Stomach (tissue), 9 donors: ENCODE data around the gene FBXO48. TPM values are rescaled to one million over a fixed set of nuclear protein-coding genes. Genes with fewer than 3 reads are reported as not detected.
A peak's percentile ranks its signal among the peaks of the same experiment; 100 is the strongest.

ENCODE experiments used
- DNase-seq, 2 donors: peaks; one replicate each; pipeline versions ENCODE4 v3.0.0 to v3.0.0-alpha.2; 2013 to 2019
- H3K27ac ChIP-seq, 5 donors: fragments of 200-600 bp in 4 of 5; sonication (generic) in 4 of 5; one replicate each; pipeline ENCODE4 v1.5.1; 2013 to 2019; ENCODE audit warnings: mild to moderate bottlenecking in 1 of 5, moderate library complexity in 1 of 5
- H3K27me3 ChIP-seq, 3 donors: fragments of 200-600 bp; sonication (generic); one replicate each; pipeline ENCODE4 v1.5.1; 2017 to 2019; ENCODE audit warnings: mixed run types in 1 of 3
- H3K36me3 ChIP-seq, 4 donors: fragments of 200-600 bp; sonication (generic); 1 replicate in 3 of 4; 2 replicates in 1 of 4; pipeline ENCODE4 v1.5.1; 2016 to 2019
- H3K4me1 ChIP-seq, 4 donors: fragments of 200-600 bp; sonication (generic); one replicate each; pipeline ENCODE4 v1.5.1; 2016 to 2019
- H3K4me3 ChIP-seq, 4 donors: fragments of 200-600 bp; sonication (generic) in 3 of 4; one replicate each; pipeline ENCODE4 v1.5.1; 2016 to 2019; ENCODE audit warnings: mild to moderate bottlenecking in 1 of 4
- H3K9me3 ChIP-seq, 4 donors: fragments of 200-600 bp; sonication (generic); one replicate each; pipeline ENCODE4 v1.5.1; 2016 to 2019
- EP300 ChIP-seq: sonication (generic); formaldehyde crosslinking; IDR thresholded peaks from one replicate; pipeline ENCODE4 v1.6.1; 2017; ENCODE audit warnings: antibody characterized with exemption
- POLR2A ChIP-seq, 4 donors: fragments of 450-650 bp; IDR thresholded peaks; one replicate each; pipeline ENCODE4 v1.6.1; 2016; ENCODE audit warnings: antibody characterized with exemption in 4 of 4, control low read depth in 2 of 4, mild to moderate bottlenecking in 1 of 4, moderate library complexity in 1 of 4
- POLR2AphosphoS5 ChIP-seq, 3 donors: sonication (generic); formaldehyde crosslinking; IDR thresholded peaks; one replicate each; pipeline ENCODE4 v1.6.1; 2016; ENCODE audit warnings: antibody characterized with exemption in 3 of 3
- WGBS, 5 donors: extraction: QIAGEN DNeasy Blood & Tissue Kit in 3 of 5; methylation state at CpG; one replicate each; pipeline versions ENCODE4 v1.1.5 to v1.1.7; 2013 to 2018; 5-methylcytosine and 5-hydroxymethylcytosine counted together
- intact Hi-C: fragments of 100-400 bp; cut with DNase I; formaldehyde crosslinking; loops from one replicate; pipeline ENCODE4 v1.15.1; 2023; ENCODE audit warnings: low total_unique reads
- polyA plus RNA-seq, 3 donors: library from polyadenylated mRNA; stranded (reverse); fragments of 200-250 nt; gene quantifications; one replicate each; pipeline ENCODE4 v1.2.3, GENCODE V29; 2013
- total RNA-seq, 5 donors: library from RNA; depleted of rRNA; stranded (reverse); fragments of >200 nt; gene quantifications; one replicate each; pipeline versions ENCODE4 v1.1.0 to v1.2.3, GENCODE V29; 2014 to 2016
- TF ChIP-seq, protein P1 (sequence below), 7 experiments: fragments of 450-650 bp in 4 of 7; fragments of 200-600 bp in 3 of 7; sonication (generic) in 3 of 7; IDR thresholded peaks; one replicate each; pipeline ENCODE4 v1.5.1; 2016 to 2019; ENCODE audit warnings: antibody characterized with exemption in 7 of 7, control low read depth in 2 of 7, mild to moderate bottlenecking in 1 of 7
- donor health status: healthy with polysubstance abuse.
- donor health status: Bipolar disorder and iron deficiency.
- donor health status: healthy.

FBXO48 gene
- total and polyA plus RNA-seq, 8 donors = 0.43 to 1.2 (median 0.58) TPM; not detected in 1

DNA sequence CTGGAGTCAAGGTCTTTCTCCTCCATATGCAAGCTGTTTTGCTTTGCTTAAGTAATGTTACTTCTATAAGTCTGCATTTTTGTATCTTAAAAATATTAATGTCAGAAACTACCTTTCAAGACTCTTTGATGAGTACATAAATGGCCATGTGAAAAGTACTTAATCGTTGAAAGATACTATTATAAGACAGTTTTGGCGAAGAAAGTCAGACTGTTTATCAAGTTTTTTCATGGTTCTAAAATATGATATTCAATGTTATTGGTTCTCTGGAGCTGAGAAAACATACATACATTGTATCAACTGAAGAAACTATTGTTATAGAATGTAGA, 25.1 kb downstream of the FBXO48 start:
- WGBS, 5 donors = 70 to 86% (median 78%) methylated on average over 2 of the region's 2 CpGs
- intact Hi-C loops = loop anchor here (5.0 kb wide), 1 partner anchor 320 kb away; no protein-coding TSS in a partner anchor
- TF ChIP-seq POLR2AphosphoS5 (IDR thresholded peaks at IDR 0.05) = no peak
- TF ChIP-seq EP300 = no peak
- TF ChIP-seq, protein P1, sequence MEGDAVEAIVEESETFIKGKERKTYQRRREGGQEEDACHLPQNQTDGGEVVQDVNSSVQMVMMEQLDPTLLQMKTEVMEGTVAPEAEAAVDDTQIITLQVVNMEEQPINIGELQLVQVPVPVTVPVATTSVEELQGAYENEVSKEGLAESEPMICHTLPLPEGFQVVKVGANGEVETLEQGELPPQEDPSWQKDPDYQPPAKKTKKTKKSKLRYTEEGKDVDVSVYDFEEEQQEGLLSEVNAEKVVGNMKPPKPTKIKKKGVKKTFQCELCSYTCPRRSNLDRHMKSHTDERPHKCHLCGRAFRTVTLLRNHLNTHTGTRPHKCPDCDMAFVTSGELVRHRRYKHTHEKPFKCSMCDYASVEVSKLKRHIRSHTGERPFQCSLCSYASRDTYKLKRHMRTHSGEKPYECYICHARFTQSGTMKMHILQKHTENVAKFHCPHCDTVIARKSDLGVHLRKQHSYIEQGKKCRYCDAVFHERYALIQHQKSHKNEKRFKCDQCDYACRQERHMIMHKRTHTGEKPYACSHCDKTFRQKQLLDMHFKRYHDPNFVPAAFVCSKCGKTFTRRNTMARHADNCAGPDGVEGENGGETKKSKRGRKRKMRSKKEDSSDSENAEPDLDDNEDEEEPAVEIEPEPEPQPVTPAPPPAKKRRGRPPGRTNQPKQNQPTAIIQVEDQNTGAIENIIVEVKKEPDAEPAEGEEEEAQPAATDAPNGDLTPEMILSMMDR (IDR thresholded peaks at IDR 0.05) = no peak
- TF ChIP-seq POLR2A (IDR thresholded peaks at IDR 0.05) = no peak

DNA sequence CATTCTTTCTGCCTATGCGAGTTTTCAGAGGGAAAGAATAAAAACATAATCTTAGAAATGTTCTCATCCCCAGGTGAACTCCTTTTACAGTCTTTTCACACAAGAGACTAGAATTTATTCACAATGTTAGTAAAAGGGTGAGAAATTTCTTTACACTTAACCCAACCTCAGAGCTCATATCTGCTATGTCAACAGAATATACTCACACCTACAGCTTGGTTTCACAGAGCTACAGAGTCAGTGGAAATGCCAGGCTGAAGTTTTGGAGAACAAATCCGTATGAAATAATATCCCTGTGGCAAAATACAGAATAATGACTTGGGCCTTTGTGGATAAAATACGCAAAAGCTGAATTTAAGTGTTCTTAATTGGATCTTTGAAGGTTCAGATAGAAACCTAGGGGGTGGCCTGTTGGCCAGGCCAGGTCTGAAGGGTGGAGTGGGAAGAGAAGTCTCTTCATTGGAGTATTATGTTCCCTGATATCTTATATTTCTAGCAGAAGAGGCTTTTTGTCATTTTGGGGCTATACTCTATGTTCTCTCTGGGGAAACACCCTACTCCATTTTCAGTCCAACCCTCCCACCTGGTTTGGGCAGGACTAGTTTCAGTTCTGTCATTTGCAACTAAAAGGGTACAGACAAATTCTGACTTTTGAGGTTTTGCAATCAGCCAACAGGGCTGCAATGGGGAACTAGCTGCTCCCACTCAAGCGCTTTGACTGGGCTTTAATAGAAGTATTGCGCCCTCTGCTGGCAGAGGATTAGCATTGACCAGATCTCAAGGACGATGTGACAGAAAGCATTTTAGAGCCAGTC, 25.7 kb downstream of the FBXO48 start:
- no peak overlapping the region for H3K4me3 ChIP-seq
- WGBS, 5 donors = 24 to 29% (median 28%) methylated on average over 6 of the region's 6 CpGs
- no peaks in the 10 kb centered on the region for H3K9me3 ChIP-seq
- peak overlapping the region in 4 of 5 donors; percentile 30 to 64 (median 50) for H3K27ac ChIP-seq
- peak; percentile 85 to 94 for DNase-seq
- H3K36me3 ChIP-seq = no peaks in the 10 kb centered on the region
- H3K27me3 ChIP-seq = no peaks in the 10 kb centered on the region
- intact Hi-C loops = loop anchor here (5.0 kb wide), 1 partner anchor 319 kb away; no protein-coding TSS in a partner anchor
- TF ChIP-seq, protein P1 (IDR thresholded peaks at IDR 0.05) = peak in 5 of 7 experiments; percentile 74 to 91 (median 90)
- TF ChIP-seq POLR2AphosphoS5 (IDR thresholded peaks at IDR 0.05) (peak in 1 of 3 donors; percentile 80), POLR2A (IDR thresholded peaks at IDR 0.05) (no peak)
- H3K4me1 ChIP-seq = peaks cover 10 to 34% (median 21%) of the 10 kb centered on the region in 4 donors

More for the DNA sequence above, 25.1 kb downstream of the FBXO48 start:
- no peaks in the 10 kb centered on the region for H3K36me3 ChIP-seq
- no peak overlapping the region for H3K4me3 ChIP-seq
- no peaks in the 10 kb centered on the region for H3K9me3 ChIP-seq
- H3K27ac ChIP-seq = no peak overlapping the region
- H3K27me3 ChIP-seq = no peaks in the 10 kb centered on the region
- no peak for DNase-seq
- peaks cover 10 to 28% (median 18%) of the 10 kb centered on the region in 4 donors for H3K4me1 ChIP-seq

DNA sequence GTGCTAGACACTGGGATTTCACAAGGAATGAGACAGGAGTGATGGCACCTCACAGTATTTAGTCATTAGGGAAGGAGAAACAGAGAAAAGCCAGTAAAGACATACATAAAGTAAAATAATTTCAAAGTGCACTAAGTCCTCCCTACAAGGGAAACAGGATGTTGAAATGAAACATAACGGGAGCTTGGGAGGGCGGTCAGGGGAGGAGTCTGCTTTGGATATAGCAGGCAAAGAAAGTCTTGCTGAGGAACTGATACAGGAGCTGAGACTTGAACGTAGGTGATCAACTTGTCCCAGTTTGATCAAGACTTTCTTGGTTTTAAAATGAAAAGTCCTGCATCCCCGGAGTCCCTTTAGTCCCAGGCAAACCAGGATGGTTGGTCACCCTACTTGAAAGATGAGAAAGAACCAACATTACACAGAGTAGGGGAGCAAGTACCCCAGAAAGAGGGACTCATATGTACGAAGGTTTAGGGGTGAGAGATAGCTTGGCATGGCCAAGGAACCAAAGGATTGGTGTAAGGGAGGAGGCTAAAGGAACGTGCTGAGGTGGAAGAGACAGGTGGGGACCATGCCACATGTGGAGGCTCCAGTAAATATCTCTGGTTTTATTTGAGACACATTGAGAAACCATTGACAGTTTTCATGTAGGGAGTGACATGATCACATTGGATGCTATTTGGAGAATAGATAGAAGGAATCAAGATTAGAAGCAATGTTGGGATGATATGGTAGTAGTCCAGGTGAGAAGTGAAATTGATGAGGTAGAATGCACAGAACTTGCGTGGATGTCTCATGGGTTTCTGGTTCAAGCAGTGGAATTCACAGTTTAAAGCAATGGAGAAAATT, 28.4 kb downstream of the FBXO48 start:
- WGBS, 5 donors = 71 to 86% (median 79%) methylated on average over 7 of the region's 7 CpGs
- H3K4me3 ChIP-seq = no peak overlapping the region
- peak in 1 of 2 donors; percentile 46 for DNase-seq
- H3K9me3 ChIP-seq = no peaks in the 10 kb centered on the region
- H3K4me1 ChIP-seq = peaks cover 10 to 42% (median 26%) of the 10 kb centered on the region in 4 donors
- TF ChIP-seq EP300 = no peak
- no peak for TF ChIP-seq POLR2AphosphoS5 (IDR thresholded peaks at IDR 0.05)
- TF ChIP-seq, protein P1 (IDR thresholded peaks at IDR 0.05) = no peak
- no peak for TF ChIP-seq POLR2A (IDR thresholded peaks at IDR 0.05)
- H3K36me3 ChIP-seq = no peaks in the 10 kb centered on the region
- H3K27ac ChIP-seq = no peak overlapping the region
- intact Hi-C loops = no loop called here
- no peaks in the 10 kb centered on the region for H3K27me3 ChIP-seq

DNA sequence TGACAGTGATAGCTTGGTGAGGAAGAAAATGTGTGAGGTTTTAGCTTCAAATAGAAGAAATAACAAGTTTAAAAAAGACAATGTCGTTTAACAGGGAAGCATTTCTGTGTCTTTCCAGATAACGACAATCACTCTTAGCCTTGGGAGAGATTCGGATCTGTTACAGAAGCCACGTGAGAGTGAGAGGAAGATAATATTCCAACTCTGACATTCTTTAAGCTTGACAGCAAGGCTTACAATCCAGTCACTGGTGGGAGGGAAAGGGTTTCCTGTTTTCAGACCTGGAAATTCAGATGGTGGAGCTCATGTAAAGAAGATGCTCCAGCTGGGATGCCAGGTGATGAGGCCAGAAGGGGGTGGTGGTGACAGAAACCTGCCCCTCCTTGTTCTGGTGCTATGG, 30.8 kb downstream of the FBXO48 start:
- peaks cover 11 to 41% (median 33%) of the 10 kb centered on the region in 4 donors for H3K4me1 ChIP-seq
- no peak for TF ChIP-seq POLR2AphosphoS5 (IDR thresholded peaks at IDR 0.05)
- TF ChIP-seq, protein P1 (IDR thresholded peaks at IDR 0.05) = no peak
- no peak for TF ChIP-seq POLR2A (IDR thresholded peaks at IDR 0.05)
- TF ChIP-seq EP300 = no peak
- no peaks in the 10 kb centered on the region for H3K27me3 ChIP-seq
- no peak for DNase-seq
- H3K4me3 ChIP-seq = no peak overlapping the region
- H3K9me3 ChIP-seq = no peaks in the 10 kb centered on the region
- WGBS, 5 donors = 51 to 75% (median 64%) methylated on average over 4 of the region's 4 CpGs
- no peaks in the 10 kb centered on the region for H3K36me3 ChIP-seq
- intact Hi-C loops = no loop called here
- H3K27ac ChIP-seq = peak overlapping the region in 3 of 5 donors; percentile 9 to 39 (median 39)
